GM21717 (cell line): ENCODE results near the gene LOXHD1.

Experiments
- ATAC-seq: cut with Tn5 transposase; IDR thresholded peaks from one replicate; pipeline ENCODE4 v1.9.1; 2021; ENCODE audit warnings: mild to moderate bottlenecking, moderate library complexity; ENCODE audit not compliant: unreplicated experiment

The LOXHD1 gene

DNA sequence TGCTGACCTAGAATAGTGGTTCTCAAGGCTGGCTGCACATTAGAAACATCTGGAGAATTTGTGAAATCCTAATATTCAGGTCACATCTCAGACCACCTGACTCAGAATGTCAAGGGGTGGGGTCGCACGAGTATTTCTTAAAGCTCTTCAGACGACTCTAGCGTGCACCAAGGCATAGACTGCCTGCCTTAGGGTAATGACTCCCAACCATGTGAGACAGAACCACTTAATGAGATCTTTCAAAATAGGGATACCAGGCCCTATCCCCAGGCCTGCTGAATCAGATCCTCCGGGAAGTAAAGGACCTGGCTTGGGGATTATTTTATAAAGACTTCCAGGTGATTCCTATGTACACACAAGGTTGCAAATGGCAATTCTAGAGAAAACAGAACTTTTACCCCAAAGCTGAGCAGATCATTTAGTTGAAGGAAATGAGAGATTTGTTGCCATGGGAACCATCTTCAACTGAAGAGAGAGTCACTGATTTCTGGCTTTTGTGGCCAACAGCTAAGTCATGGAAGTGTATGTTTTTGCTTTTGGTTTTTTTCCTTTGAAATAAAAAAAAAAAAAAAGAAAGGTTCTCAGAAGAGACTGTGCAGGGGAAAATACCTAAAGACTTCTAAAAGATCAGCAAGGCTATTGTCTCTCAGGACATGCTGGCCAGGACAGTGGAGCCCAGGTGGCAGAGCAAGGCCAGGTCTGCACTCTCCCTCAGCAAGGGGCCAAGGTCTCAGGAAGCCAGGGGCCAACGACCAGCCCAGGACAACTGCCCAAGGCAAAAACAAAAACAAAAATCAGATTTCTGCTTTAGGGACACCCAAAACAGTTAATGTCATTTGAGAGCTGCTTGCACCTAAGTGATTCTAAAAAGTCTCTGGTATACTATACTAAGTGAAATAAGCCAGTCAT is 15.3 kb upstream of the LOXHD1 start:
- no peak for ATAC-seq

- ATAC-seq = no peak
Observed at GRCh38 chr18:46668694-46669093, 11.7 kb upstream of the LOXHD1 start.

GRCh38 chr18:46668135-46668534 is 11.1 kb upstream of the LOXHD1 start:
- no peak for ATAC-seq

- no peak for ATAC-seq
Observed at GRCh38 chr18:46663539-46663938, 6.5 kb upstream of the LOXHD1 start.

GRCh38 chr18:46660957-46661749 is 4.1 kb upstream of the LOXHD1 start:
- ATAC-seq = no peak

- no peak for ATAC-seq
Observed at GRCh38 chr18:46659484-46659883, 2.5 kb upstream of the LOXHD1 start.

DNA sequence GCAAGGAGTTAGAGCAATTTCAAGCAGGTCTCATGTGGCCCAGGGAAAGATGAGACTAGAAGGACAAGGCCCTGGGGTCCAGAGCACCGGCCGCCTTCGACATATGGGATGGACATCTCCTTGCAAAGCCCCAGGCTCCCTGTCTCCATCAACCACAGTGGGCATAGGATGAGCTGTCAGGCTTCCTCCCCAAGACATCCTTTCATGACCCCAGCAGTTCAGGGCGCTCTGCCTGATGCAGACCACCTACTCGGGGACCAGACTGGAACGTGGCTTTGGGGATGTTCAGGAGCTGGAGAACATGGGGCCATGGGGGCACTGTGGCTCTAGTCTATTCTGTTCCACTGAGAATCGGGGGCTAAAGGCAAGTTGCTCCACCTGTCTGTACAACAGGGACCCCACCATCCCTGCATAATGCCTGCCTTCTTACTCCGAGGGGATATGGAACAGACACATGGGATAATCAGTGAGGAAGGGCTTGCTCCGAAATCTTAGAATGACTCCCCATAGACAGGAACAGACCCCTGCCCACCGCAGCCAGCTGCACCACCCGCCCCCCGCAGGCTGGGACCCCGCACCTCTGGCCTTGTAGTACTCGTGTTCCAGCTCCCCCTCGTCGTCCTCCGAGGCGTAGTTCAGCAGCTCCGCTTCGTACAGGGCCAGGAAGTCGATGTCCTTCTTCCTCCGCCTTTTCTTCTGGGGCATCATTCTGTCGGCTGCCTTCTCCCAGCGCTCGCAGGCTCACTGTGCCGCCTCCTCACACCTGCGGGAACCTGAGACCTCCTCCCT is 500 bp downstream of the LOXHD1 start:
- no peak for ATAC-seq

DNA sequence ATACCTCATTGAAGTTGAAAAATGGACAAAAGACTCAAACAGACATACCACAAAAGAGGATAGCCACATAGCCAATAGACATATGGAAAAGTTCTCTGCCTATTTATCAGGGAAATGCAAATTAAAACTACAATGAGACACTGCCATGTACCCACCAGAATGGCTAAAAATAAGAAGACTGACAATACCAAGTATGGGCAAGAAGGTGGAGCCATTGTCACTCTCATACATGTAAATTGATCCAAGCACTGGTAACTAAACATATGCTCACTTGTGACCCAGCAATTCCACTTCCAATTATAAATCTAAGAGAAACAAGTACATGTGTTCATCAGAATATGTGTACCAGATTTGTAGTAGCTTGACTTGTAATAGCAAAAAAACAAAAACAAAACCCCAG is 4.6 kb downstream of the LOXHD1 start:
- ATAC-seq = no peak

- no peak for ATAC-seq
Observed at GRCh38 chr18:46650681-46651080, 6.3 kb downstream of the LOXHD1 start.

DNA sequence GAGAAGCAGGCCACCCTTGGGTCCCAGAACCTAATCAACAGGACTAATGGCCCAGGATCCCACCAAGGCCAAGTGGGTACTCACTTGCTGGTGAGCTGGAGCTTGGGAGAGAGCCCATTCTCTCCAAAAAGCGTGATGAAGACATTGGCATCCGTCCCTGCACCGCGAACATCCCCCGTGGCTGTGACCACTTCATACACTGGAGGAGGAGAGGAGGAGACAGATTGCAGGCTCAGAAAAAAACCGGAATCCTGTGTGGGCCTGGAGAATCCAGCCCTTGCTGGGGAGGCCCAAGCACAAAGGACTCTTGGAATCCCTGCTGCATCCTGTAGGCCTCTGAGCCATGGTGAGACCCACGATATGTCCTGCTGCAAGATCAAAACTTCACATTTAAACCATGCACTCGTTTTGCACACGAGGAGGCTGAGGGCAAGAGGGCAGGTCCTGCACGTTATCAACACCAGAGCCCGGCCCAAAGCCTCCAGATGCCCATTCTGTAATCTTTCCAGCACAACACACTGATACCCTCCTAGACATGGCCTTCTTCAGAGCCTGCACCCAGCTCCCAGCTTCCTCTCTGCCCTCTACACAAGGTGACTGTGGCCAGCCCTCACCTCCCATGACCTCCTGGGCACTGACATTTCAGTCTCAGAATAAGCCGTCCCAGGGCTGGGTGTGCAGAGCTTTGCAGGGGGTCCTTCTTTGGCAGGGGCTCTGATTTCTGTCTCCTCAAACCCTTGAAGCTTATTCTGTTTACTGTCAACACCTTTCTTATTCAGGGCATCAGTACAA is 7.8 kb downstream of the LOXHD1 start:
- ATAC-seq = no peak

DNA sequence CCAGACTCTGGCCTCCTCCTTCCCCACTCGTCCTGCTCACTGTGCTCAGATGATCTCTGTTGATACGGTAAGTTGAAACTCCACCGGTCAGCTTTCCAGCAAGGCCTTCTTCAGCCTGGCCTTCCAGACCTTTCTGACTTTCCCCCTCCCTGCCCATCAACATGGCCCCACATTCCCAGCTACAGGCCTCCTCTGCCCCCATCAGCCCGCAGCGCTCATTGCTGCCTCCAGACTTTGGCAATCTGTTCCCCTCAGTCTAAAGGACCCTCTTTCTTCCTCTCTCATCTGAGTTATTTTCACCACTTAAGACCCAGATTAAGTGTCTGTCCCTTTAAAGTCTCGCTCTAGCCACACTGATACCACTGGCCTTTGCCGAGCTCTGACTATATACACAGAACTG is 10.6 kb downstream of the LOXHD1 start:
- ATAC-seq = no peak

GRCh38 chr18:46642561-46642960 is 14.5 kb downstream of the LOXHD1 start:
- no peak for ATAC-seq

GRCh38 chr18:46641917-46642316 is 15.1 kb downstream of the LOXHD1 start:
- ATAC-seq = no peak

DNA sequence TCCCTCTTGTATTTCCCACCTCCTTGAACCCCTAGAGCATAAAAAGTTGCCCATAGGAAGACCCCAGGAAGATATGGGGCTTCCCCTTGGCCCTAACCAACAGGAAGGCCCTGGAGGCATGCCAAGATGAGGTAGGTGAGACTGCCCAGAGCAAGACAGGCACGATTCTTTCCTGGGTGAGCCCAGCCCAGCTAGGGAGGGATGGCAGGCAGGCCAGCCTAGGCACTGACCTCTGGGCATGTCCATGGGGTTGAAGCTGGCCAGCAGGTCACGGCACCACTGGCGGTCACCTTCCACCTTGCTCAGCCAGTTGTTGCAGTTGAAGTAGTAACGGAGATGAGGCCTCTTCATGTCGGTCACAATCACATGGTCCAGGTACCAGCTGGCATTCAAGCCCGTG is 17.6 kb downstream of the LOXHD1 start:
- no peak for ATAC-seq

DNA sequence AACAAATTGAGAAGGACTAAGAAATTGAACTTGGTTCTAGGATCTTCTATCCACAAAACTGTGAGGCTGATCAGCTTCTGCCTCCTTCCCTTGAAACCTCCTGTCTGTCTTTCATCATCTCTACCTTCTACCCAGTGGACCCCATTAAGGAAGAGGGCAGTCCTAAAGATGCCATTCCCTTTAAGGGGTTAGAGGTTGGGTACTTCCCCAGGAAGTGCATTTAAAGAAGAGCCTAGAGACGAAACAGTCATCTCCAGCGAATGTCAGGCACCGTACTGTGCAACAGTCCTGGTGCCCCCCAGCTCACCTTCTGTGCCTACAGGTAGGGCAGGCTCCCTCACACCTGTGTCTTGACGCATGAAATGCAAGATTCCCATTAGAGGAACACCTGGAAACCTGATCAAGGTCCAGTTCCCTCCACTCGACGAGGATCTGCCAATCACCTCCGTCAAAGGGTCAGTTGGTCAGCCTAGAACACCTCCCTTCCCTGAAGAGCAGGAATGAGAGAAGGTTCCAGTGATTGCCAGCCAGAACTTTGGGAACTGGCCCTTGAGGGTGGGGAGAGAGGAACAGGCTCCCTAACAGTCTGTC is 20.9 kb downstream of the LOXHD1 start:
- ATAC-seq = no peak

- no peak for ATAC-seq
Observed at GRCh38 chr18:46632401-46633071, 24.5 kb downstream of the LOXHD1 start.

DNA sequence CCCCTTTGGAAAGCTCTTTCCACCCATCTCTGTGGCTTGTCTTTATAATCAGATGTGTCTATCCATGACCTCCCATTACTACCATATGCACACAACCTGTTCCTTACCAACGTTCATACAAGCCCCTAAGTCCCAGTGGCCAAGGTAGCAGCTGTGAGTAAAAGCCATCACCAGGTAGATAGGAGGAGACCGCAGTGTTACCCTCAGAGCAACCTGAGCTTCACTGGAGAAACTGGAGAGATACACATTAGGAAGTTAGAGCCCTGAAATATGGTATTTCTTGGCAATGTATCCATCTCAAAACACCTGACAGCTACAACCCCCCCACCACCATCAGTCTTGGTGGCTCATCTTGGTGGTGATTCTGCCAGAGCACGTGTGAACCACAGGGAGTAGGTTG is 26.0 kb downstream of the LOXHD1 start:
- ATAC-seq = no peak

DNA sequence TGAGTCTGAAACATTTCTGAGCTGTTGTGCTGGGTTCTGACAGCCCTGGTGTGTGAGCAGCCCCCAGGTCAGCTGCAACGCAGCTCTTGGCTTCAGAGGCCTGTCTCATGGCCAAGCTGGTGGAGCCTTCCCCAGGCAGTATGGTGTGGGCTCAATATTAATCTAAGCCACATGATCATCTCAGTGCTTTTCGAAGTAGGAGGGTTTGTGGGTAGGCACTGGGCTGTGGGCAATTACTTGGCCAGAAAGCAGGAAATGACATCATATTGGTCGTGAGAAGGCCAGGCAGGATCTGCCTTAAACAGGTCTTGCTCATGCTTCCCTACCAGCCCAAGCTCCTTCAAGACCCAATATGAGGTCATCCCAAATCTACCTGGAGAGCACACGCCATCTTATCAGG is 26.9 kb downstream of the LOXHD1 start:
- ATAC-seq = no peak

DNA sequence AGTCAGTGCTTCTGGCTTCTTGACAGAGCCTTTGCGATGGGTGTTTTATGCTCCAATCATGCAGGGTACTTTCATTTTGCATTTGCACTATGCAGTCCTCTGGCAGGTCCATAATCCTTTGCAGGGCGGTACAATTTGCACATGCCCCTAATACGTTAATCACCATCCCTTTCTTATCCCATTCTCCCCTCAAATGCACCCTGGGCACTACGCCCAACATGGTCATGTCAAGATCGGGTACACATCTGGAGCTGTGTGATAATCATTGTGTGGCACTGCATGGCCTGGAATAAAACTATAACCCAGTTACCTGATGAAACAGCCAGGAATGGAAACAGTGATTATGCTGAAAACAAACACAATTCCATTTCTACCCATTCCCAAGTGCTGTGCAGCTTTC is 27.7 kb downstream of the LOXHD1 start:
- no peak for ATAC-seq

DNA sequence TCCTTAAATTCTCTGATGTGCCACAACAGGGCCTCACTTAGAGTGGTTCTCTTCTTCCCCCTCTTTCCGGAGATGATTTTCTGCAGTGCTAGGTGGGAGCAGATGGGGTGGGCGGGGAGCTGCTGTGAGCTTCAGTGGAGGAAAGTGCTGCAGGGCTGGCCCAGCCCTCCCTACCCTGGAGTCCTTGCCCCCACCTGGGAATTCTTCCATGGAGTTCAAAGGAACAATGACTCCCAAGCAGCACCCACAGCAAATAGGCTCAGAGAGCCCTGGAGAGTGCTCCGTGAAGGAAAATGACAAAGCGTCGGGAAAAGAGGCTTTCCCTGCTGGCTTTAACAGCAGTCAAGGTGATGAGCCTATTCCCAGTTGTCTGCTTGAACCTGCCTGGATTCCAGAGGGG is 28.8 kb downstream of the LOXHD1 start:
- no peak for ATAC-seq
